Endothelial cell of umbilical vein (primary cell): ENCODE measurements around the gene SDCCAG8. TPM values are rescaled to one million over a fixed set of nuclear protein-coding genes. Genes with fewer than 3 reads are reported as not detected.

Source experiments
- BruUV-seq: library from RNA; stranded (reverse); fragments of 400-500 nt; replicated peaks from 2 replicates; lab custom pipeline; 2021; lab: Mats Ljungman, UMichigan
- CTCF ChIA-PET: fragments of 300-600, 350-600 bp; sonication (Branson Sonifier 250); formaldehyde crosslinking; loops from one replicate; lab custom pipeline; 2021; ENCODE audit warnings: antibody characterized with exemption, inconsistent platforms; lab: Charles Lee
- POLR2A ChIA-PET: fragments of 300-600, 350-600 bp; sonication (Branson Sonifier 250); formaldehyde crosslinking; loops from one replicate; lab custom pipeline; 2021; ENCODE audit warnings: antibody characterized with exemption, inconsistent platforms; lab: Charles Lee
- DNase-seq: peaks from one replicate; pipeline ENCODE4 v3.0.0-alpha.2; 2011; ENCODE audit warnings: low read depth, low spot score
- FAIRE-seq: peaks from 2 replicates; lab custom pipeline; 2011; peaks lifted over from hg19 to GRCh38; lab: Jason Lieb, UNC
- H2AFZ ChIP-seq: 2 replicates; pipeline ENCODE4 v1.6.0; 2012; ENCODE audit warnings: low read depth, low read length, control low read depth, inconsistent platforms
- H3K27ac ChIP-seq: 2 replicates; pipeline ENCODE4 v1.5.1; 2011; ENCODE audit warnings: low read depth, mild to moderate bottlenecking, control low read depth, low read length, moderate library complexity; ENCODE audit not compliant: insufficient read depth
- H3K27me3 ChIP-seq, 2 experiments: 2 replicates each; pipeline versions ENCODE4 v1.6.0 to v1.6.1; 2011; ENCODE audit warnings: low read length in 2 of 2, mixed read lengths in 1 of 2; ENCODE audit not compliant: control insufficient read depth in 2 of 2, insufficient read depth in 2 of 2
- H3K36me3 ChIP-seq, 2 experiments: 2 replicates in 1 of 2; 3 replicates in 1 of 2; pipeline ENCODE4 v1.5.1; 2011; ENCODE audit warnings: low read length in 2 of 2, mild to moderate bottlenecking in 1 of 2, moderate library complexity in 1 of 2; ENCODE audit not compliant: control insufficient read depth in 2 of 2, insufficient read depth in 2 of 2; ENCODE audit errors: extremely low read depth in 1 of 2
- H3K4me1 ChIP-seq: 3 replicates; pipeline ENCODE4 v1.5.1; 2011; ENCODE audit warnings: mild to moderate bottlenecking, low read length; ENCODE audit not compliant: control insufficient read depth, insufficient read depth; ENCODE audit errors: extremely low read depth
- H3K4me2 ChIP-seq: 2 replicates; pipeline ENCODE4 v1.6.1; 2011; ENCODE audit warnings: low read length, control low read depth, mixed read lengths; ENCODE audit not compliant: insufficient read depth
- H3K4me3 ChIP-seq, 3 experiments: fragments of 200-600 bp in 1 of 3; sonication (generic), shearing (Covaris generic) in 1 of 3; replicated peaks in 1 of 3; 2 replicates each; pipeline ENCODE4 v1.5.1; 2011 to 2016; ENCODE audit warnings: control low read depth in 3 of 3, low read length in 3 of 3, mild to moderate bottlenecking in 2 of 3, inconsistent platforms in 1 of 3, low read depth in 1 of 3, moderate library complexity in 1 of 3; ENCODE audit not compliant: insufficient read depth in 1 of 3
- H3K79me2 ChIP-seq: 2 replicates; pipeline ENCODE4 v1.6.0; 2012; ENCODE audit warnings: low read length, inconsistent platforms; ENCODE audit not compliant: control insufficient read depth, insufficient read depth
- H3K9ac ChIP-seq: replicated peaks from 2 replicates; pipeline ENCODE3; 2011; ENCODE audit warnings: low read length, control low read depth; ENCODE audit not compliant: insufficient read depth; ENCODE audit errors: extremely low read depth
- H3K9me1 ChIP-seq: replicated peaks from 3 replicates; pipeline ENCODE4 v1.6.0; 2011; ENCODE audit warnings: mild to moderate bottlenecking, low read length; ENCODE audit not compliant: control insufficient read depth, insufficient read depth; ENCODE audit errors: extremely low read depth
- H3K9me3 ChIP-seq: replicated peaks from 2 replicates; pipeline ENCODE4 v1.5.1; 2012; ENCODE audit warnings: low read length, inconsistent platforms; ENCODE audit not compliant: control insufficient read depth, insufficient read depth
- H4K20me1 ChIP-seq: replicated peaks from 2 replicates; pipeline ENCODE3; 2011; ENCODE audit warnings: mild to moderate bottlenecking, low read length; ENCODE audit not compliant: control insufficient read depth, insufficient read depth; ENCODE audit errors: extremely low read depth
- EZH2 ChIP-seq: IDR thresholded peaks from 2 replicates; pipeline ENCODE4 v1.6.1; 2012; ENCODE audit warnings: borderline replicate concordance, low read depth, mild to moderate bottlenecking, moderate library complexity, low read length, inconsistent platforms; ENCODE audit not compliant: severe bottlenecking
- FOS ChIP-seq: IDR thresholded peaks from 2 replicates; pipeline ENCODE4 v1.6.1; 2011; ENCODE audit warnings: mild to moderate bottlenecking, low read length, moderate library complexity, borderline replicate concordance; ENCODE audit not compliant: insufficient read depth
- GATA2 ChIP-seq: IDR thresholded peaks from 2 replicates; pipeline ENCODE4 v1.7.0; 2011; ENCODE audit warnings: low read depth, mild to moderate bottlenecking, moderate library complexity, mixed read lengths, low read length; ENCODE audit not compliant: insufficient read length, insufficient read depth
- JUN ChIP-seq: IDR thresholded peaks from 2 replicates; pipeline ENCODE4 v1.6.1; 2011; ENCODE audit warnings: borderline replicate concordance, low read depth; ENCODE audit not compliant: insufficient read length, insufficient read depth
- MYC ChIP-seq: IDR thresholded peaks from one replicate; pipeline ENCODE4 v1.6.1; 2011; ENCODE audit warnings: mild to moderate bottlenecking, low read depth, low read length
- POLR2A ChIP-seq: IDR thresholded peaks from 2 replicates; pipeline ENCODE4 v1.6.1; 2012; ENCODE audit warnings: low read depth, mild to moderate bottlenecking, control low read depth, low read length
- POLR2AphosphoS5 ChIP-seq: IDR thresholded peaks from 2 replicates; pipeline ENCODE4 v1.6.1; 2012; ENCODE audit warnings: low read depth, mild to moderate bottlenecking, control low read depth, low read length, moderate library complexity; ENCODE audit not compliant: insufficient read depth
- dilution Hi-C: fragments of 300-500 bp; cut with MboI; formaldehyde crosslinking; loops from one replicate; pipeline ENCODE4 v1.15.0; 2019; ENCODE audit warnings: low sequenced_read_pairs; ENCODE audit not compliant: extremely low pct_ligation_motif_present
- intact Hi-C: fragments of 100-400 bp; cut with micrococcal nuclease; formaldehyde crosslinking; loops from one replicate; pipeline ENCODE4 v1.10.0; 2022
- polyA plus RNA-seq, 4 experiments: library from polyadenylated mRNA; depleted of rRNA in 3 of 4; stranded (reverse) in 3 of 4; unstranded in 1 of 4; fragments of >200 nt; gene quantifications; 2 replicates each; pipeline versions ENCODE4 v1.2.1 to v1.2.3, GENCODE V29; 2011 to 2012; ENCODE audit warnings: missing spikeins in 1 of 4
- total RNA-seq: library from RNA; stranded (reverse); gene quantifications from 2 replicates; pipeline ENCODE4 v1.2.3, GENCODE V29; 2021
- TF ChIP-seq, protein P1 (sequence below): IDR thresholded peaks from 2 replicates; pipeline ENCODE4 v1.6.1; 2011; ENCODE audit not compliant: insufficient read depth, insufficient read length
- TF ChIP-seq, protein P2 (sequence below), 2 donors: IDR thresholded peaks; 1 replicate in 1 of 2; 2 replicates in 1 of 2; pipeline ENCODE4 v1.5.1; 2011; ENCODE audit warnings: low read length in 2 of 2, mild to moderate bottlenecking in 2 of 2, moderate library complexity in 2 of 2, control low read depth in 1 of 2, inconsistent platforms in 1 of 2, low read depth in 1 of 2; ENCODE audit not compliant: insufficient read depth in 1 of 2; ENCODE audit errors: extremely low read depth in 1 of 2

SDCCAG8 gene
- total and polyA plus RNA-seq, 2 donors (not counting 3 experiments of a cell fraction or from before 2014, with no cell fraction given), result 14.6 to 25.7 TPM

GRCh38 chr1:243470502-243470901 lies 214.7 kb downstream of the SDCCAG8 start:
- intact Hi-C loops, result no loop called here
- H3K4me3 ChIP-seq, result no peak overlapping the region
- H3K27me3 ChIP-seq, result no peaks in the 10 kb centered on the region
- dilution Hi-C loops, result no loop called here
- H3K9me3 ChIP-seq, result no peaks in the 10 kb centered on the region
- no peaks in the 10 kb centered on the region for H3K36me3 ChIP-seq
- DNase-seq (no peak), FAIRE-seq (no peak)
- no peak overlapping the region for H3K9ac ChIP-seq
- peaks cover 18% of the 10 kb centered on the region for H3K4me1 ChIP-seq
- H3K79me2 ChIP-seq, result no peaks in the 10 kb centered on the region
- BruUV-seq, result no TSS peak
- H3K27ac ChIP-seq, result no peak overlapping the region
- H3K9me1 ChIP-seq, result no peaks in the 10 kb centered on the region
- no peak overlapping the region for H3K4me2 ChIP-seq
- POLR2A ChIA-PET, result no interaction called here
- H4K20me1 ChIP-seq, result no peaks in the 10 kb centered on the region
- no peak for TF ChIP-seq POLR2AphosphoS5
- no peak for TF ChIP-seq JUN
- TF ChIP-seq EZH2, result no peak
- no peak for TF ChIP-seq FOS
- TF ChIP-seq POLR2A, result no peak
- TF ChIP-seq GATA2, result no peak
- TF ChIP-seq, protein P1, sequence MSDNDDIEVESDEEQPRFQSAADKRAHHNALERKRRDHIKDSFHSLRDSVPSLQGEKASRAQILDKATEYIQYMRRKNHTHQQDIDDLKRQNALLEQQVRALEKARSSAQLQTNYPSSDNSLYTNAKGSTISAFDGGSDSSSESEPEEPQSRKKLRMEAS, result no peak
- TF ChIP-seq MYC, result no peak
- TF ChIP-seq, protein P2, sequence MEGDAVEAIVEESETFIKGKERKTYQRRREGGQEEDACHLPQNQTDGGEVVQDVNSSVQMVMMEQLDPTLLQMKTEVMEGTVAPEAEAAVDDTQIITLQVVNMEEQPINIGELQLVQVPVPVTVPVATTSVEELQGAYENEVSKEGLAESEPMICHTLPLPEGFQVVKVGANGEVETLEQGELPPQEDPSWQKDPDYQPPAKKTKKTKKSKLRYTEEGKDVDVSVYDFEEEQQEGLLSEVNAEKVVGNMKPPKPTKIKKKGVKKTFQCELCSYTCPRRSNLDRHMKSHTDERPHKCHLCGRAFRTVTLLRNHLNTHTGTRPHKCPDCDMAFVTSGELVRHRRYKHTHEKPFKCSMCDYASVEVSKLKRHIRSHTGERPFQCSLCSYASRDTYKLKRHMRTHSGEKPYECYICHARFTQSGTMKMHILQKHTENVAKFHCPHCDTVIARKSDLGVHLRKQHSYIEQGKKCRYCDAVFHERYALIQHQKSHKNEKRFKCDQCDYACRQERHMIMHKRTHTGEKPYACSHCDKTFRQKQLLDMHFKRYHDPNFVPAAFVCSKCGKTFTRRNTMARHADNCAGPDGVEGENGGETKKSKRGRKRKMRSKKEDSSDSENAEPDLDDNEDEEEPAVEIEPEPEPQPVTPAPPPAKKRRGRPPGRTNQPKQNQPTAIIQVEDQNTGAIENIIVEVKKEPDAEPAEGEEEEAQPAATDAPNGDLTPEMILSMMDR (IDR thresholded peaks at IDR 0.05; ENCODE audit: extremely low read depth in 1 of 2, insufficient read depth in 1 of 2, low read depth in 1 of 2, low read length in 2 of 2), result no peak
- CTCF ChIA-PET, result interaction anchor here (1.3 kb wide), 1 partner anchor 127 kb away, joined by 3 read pairs; no protein-coding TSS in a partner anchor
- no peak overlapping the region for H2AFZ ChIP-seq
